Skeletal muscle tissue (tissue), 4 donors: ENCODE results near the gene LTK. TPM values are rescaled to one million over a fixed set of nuclear protein-coding genes. Genes with fewer than 3 reads are reported as not detected.

Experiments
- H3K27ac ChIP-seq: one replicate; pipeline ENCODE4 v1.7.0; 2013; ENCODE audit warnings: mild to moderate bottlenecking, low read depth, low read length, inconsistent platforms
- H3K27me3 ChIP-seq, 3 donors: one replicate each; pipeline ENCODE4 v1.7.0; 2013; ENCODE audit warnings: low read length in 3 of 3; ENCODE audit not compliant: control insufficient read depth in 3 of 3, insufficient read depth in 3 of 3
- H3K36me3 ChIP-seq, 3 donors: one replicate each; pipeline ENCODE4 v1.7.0; 2013; ENCODE audit warnings: low read length in 3 of 3; ENCODE audit not compliant: control insufficient read depth in 3 of 3, insufficient read depth in 3 of 3
- H3K4me1 ChIP-seq, 3 donors: one replicate each; pipeline ENCODE4 v1.7.0; 2013; ENCODE audit warnings: low read length in 3 of 3, mild to moderate bottlenecking in 3 of 3; ENCODE audit not compliant: control insufficient read depth in 3 of 3, insufficient read depth in 3 of 3
- H3K4me3 ChIP-seq, 3 donors: one replicate each; pipeline ENCODE4 v1.7.0; 2013; ENCODE audit warnings: low read length in 3 of 3
- H3K9ac ChIP-seq, 3 donors: one replicate each; pipeline ENCODE4 v1.7.0; 2013; ENCODE audit warnings: low read length in 3 of 3, mild to moderate bottlenecking in 3 of 3, moderate library complexity in 2 of 3, low read depth in 1 of 3
- H3K9me3 ChIP-seq, 3 donors: one replicate each; pipeline ENCODE4 v1.7.0; 2013; ENCODE audit warnings: low read length in 3 of 3; ENCODE audit not compliant: control insufficient read depth in 3 of 3
- total RNA-seq: library from RNA; depleted of rRNA; stranded (reverse); fragments of >200 nt; gene quantifications from one replicate; pipeline ENCODE4 v1.2.3, GENCODE V29; 2014
- donor health status: Osteomylitis.

The LTK gene
- total RNA-seq, 1 donor from 2014 or later, result 4.2 TPM

DNA sequence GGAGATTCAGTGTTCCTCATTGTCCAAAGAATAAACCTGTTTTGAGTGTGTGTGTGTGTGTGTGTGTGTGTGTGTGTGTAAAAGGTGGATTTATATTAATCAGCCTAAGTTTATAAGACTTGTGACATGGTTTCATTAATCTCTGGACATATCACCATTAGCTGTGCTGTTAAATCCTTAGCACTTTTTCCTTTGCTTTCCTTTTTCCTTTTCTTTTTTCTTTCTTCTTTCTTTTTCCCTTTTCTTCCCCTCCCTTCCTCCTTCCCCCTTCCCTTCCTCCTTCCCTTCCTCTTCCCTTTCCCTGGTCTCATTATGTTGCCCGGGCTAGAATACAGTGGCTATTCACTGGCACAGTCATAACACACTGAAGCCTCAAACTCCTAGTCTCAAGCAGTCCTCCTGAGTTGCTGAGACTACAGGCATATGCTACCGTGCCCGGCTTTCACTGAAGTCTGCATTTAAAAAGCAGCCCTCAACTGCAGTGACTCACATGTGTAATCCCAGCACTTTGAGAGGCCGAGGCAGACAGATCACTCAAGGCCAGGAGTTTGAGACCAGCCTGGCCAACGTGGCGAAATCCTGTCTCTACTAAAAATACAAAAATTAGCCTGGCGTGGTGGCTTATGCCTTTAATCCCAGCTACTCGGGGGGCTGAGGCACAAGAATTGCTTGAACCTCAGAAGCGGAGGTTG is 48.6 kb downstream of the LTK start:
- H3K9ac ChIP-seq, result no peak overlapping the region
- no peaks in the 10 kb centered on the region for H3K9me3 ChIP-seq
- no peaks in the 10 kb centered on the region for H3K4me1 ChIP-seq
- no peaks in the 10 kb centered on the region for H3K27me3 ChIP-seq
- H3K36me3 ChIP-seq, result peaks cover 15 to 39% (median 28%) of the 10 kb centered on the region in 3 donors
- H3K4me3 ChIP-seq, result no peak overlapping the region
- no peak overlapping the region for H3K27ac ChIP-seq

DNA sequence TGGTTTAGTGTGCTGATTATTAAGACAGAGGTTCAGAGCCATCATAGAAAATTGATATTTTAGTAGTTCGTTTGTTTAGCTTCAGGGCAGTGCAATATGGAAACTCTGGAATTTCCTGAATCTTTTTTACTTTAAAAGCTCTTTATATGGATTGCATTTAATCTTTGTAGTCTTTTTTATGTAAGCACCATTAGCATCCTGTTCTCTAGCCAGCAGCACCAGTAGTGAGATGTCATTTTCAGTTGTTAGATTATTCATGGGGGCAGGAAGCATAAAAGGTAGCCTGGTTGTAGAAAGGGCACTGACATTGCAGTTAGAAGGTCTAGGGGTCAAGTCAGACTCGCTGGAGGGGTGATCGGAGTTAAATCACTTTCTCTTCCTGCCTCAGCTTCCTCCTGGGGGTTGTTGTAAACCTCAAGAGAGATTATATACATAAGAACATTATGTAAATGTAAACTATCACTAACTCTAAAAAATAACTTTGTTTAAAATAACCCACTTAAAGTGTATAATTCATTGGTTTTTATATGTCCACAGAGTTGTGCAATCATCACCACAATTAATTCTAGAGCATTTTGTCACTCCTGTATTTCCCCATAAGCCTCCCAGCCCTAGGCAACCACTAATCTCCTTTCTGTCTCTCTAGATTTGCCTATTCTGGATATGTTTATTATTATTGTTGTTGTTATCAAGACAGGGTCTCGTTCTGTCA is 51.4 kb downstream of the LTK start:
- no peaks in the 10 kb centered on the region for H3K27me3 ChIP-seq
- no peaks in the 10 kb centered on the region for H3K4me1 ChIP-seq
- no peak overlapping the region for H3K9ac ChIP-seq
- H3K9me3 ChIP-seq, result no peaks in the 10 kb centered on the region
- peaks cover 13 to 41% (median 32%) of the 10 kb centered on the region in 3 donors for H3K36me3 ChIP-seq
- no peak overlapping the region for H3K4me3 ChIP-seq
- no peak overlapping the region for H3K27ac ChIP-seq

Other genes with a start within 250 kb of the LTK start
- gene OIP5, start 181.2 kb downstream of the LTK start, total RNA-seq, result 3.7 TPM
- gene NUSAP1, start 180.9 kb downstream of the LTK start, total RNA-seq, result 25.1 TPM
- gene NDUFAF1, start 111.3 kb downstream of the LTK start, total RNA-seq, result 29.2 TPM
- 31.3 TPM for gene RTF1, start 96.7 kb downstream of the LTK start, total RNA-seq
- gene ITPKA, start 20.0 kb downstream of the LTK start, total RNA-seq, result not detected
- 6.8 TPM for gene RPAP1, start 30.4 kb upstream of the LTK start, total RNA-seq
- gene TYRO3, start 45.4 kb upstream of the LTK start, total RNA-seq, result 11.5 TPM
- 77.2 TPM for gene MGA, start 146.6 kb upstream of the LTK start, total RNA-seq